Ovary (tissue), 3 donors: ENCODE measurements around the gene LRRC59.

ENCODE experiments used
- CTCF ChIP-seq, 3 donors: fragments of 450-650 bp in 2 of 3; fragments of 200-600 bp in 1 of 3; IDR thresholded peaks; one replicate each; pipeline versions ENCODE4 v1.5.1 to v1.8.0; 2016 to 2022; ENCODE audit warnings: antibody characterized with exemption in 3 of 3, mild to moderate bottlenecking in 1 of 3
- EP300 ChIP-seq: sonication (generic); formaldehyde crosslinking; IDR thresholded peaks from one replicate; pipeline ENCODE4 v1.6.1; 2017; ENCODE audit warnings: antibody characterized with exemption
- POLR2A ChIP-seq: fragments of 450-650 bp; IDR thresholded peaks from one replicate; pipeline ENCODE4 v1.6.1; 2017; ENCODE audit warnings: antibody characterized with exemption, mild to moderate bottlenecking, moderate library complexity
- donor health status: DM: no; HTN: no; CAD: no.

GRCh38 chr17:50422738-50423137, 25.4 kb upstream of the LRRC59 start:
- TF ChIP-seq POLR2A (no peak), CTCF (IDR thresholded peaks at IDR 0.05) (no peak), EP300 (no peak)
